ENCODE measurements around the gene TFF1. TPM values are rescaled to one million over a fixed set of nuclear protein-coding genes. Genes with fewer than 3 reads are reported as not detected.

The TFF1 gene
- total RNA-seq, 2 donors from 2014 or later, result not detected

GRCh38 chr21:42390193-42390592 is 23.9 kb upstream of the TFF1 start:
- peaks cover 0 to 5% of the 10 kb centered on the region in 2 donors for H3K9me3 Mint-ChIP-seq
- DNase-seq (ENCODE audit: low spot score in 2 of 2) (no peak), ATAC-seq (no peak)
- peaks cover 19 to 79% of the 10 kb centered on the region in 2 donors for H3K36me3 Mint-ChIP-seq
- H3K27ac Mint-ChIP-seq, result peak overlapping the region in 1 of 2 donors; percentile 35

- peaks cover 0 to 5% of the 10 kb centered on the region in 2 donors for H3K9me3 Mint-ChIP-seq
- no peak overlapping the region for H3K27ac Mint-ChIP-seq
- ATAC-seq, result no peak
- DNase-seq (ENCODE audit: low spot score in 2 of 2), result no peak
- H3K36me3 Mint-ChIP-seq, result peaks cover 19 to 73% of the 10 kb centered on the region in 2 donors
Measured at GRCh38 chr21:42389449-42389835, 23.1 kb upstream of the TFF1 start.

- ATAC-seq, result no peak
Measured at GRCh38 chr21:42388740-42389448, 22.6 kb upstream of the TFF1 start.

GRCh38 chr21:42387843-42388340 is 21.6 kb upstream of the TFF1 start:
- Mint-ChIP-seq H3K9me3 (peaks cover 0 to 5% of the 10 kb centered on the region in 2 donors), H3K36me3 (peaks cover 19 to 73% of the 10 kb centered on the region in 2 donors), H3K27ac (no peak overlapping the region)
- ATAC-seq (no peak), DNase-seq (ENCODE audit: low spot score in 2 of 2) (no peak)

More at GRCh38 chr21:42388740-42389448, 22.6 kb upstream of the TFF1 start:
- no peak for DNase-seq (ENCODE audit: low spot score in 2 of 2)
- peaks cover 0 to 5% of the 10 kb centered on the region in 2 donors for H3K9me3 Mint-ChIP-seq
- H3K36me3 Mint-ChIP-seq, result peaks cover 19 to 76% of the 10 kb centered on the region in 2 donors
- no peak overlapping the region for H3K27ac Mint-ChIP-seq

GRCh38 chr21:42387164-42387563 is 20.8 kb upstream of the TFF1 start:
- ATAC-seq, result no peak
- peaks cover 0 to 6% of the 10 kb centered on the region in 2 donors for H3K9me3 Mint-ChIP-seq
- no peak for DNase-seq (ENCODE audit: low spot score in 2 of 2)
- peaks cover 19 to 75% of the 10 kb centered on the region in 2 donors for H3K36me3 Mint-ChIP-seq
- peak overlapping the region in 1 of 2 donors; percentile 54 for H3K27ac Mint-ChIP-seq

- ATAC-seq, result no peak
- peaks cover 4 to 10% of the 10 kb centered on the region in 2 donors for H3K9me3 Mint-ChIP-seq
- H3K36me3 Mint-ChIP-seq, result peaks cover 19 to 75% of the 10 kb centered on the region in 2 donors
- DNase-seq (ENCODE audit: low spot score in 2 of 2), result no peak
- H3K27ac Mint-ChIP-seq, result no peak overlapping the region
Measured at GRCh38 chr21:42386034-42386591, 19.8 kb upstream of the TFF1 start.

- peaks cover 4 to 10% of the 10 kb centered on the region in 2 donors for H3K9me3 Mint-ChIP-seq
- no peak for DNase-seq (ENCODE audit: low spot score in 2 of 2)
- H3K36me3 Mint-ChIP-seq, result peaks cover 14 to 71% of the 10 kb centered on the region in 2 donors
- ATAC-seq, result no peak
- H3K27ac Mint-ChIP-seq, result no peak overlapping the region
Measured at GRCh38 chr21:42385619-42386018, 19.3 kb upstream of the TFF1 start.

- Mint-ChIP-seq H3K27ac (peak overlapping the region in 1 of 2 donors; percentile 10), H3K9me3 (peaks cover 4 to 10% of the 10 kb centered on the region in 2 donors), H3K36me3 (peaks cover 11 to 67% of the 10 kb centered on the region in 2 donors)
- no peak for DNase-seq (ENCODE audit: low spot score in 2 of 2)
- no peak for ATAC-seq
Measured at GRCh38 chr21:42384989-42385388, 18.7 kb upstream of the TFF1 start.

- DNase-seq (ENCODE audit: low spot score in 2 of 2) (no peak), ATAC-seq (no peak)
- Mint-ChIP-seq H3K27ac (peak overlapping the region in 1 of 2 donors; percentile 14), H3K9me3 (peaks cover 4 to 10% of the 10 kb centered on the region in 2 donors), H3K36me3 (peaks cover 11 to 62% of the 10 kb centered on the region in 2 donors)
Measured at GRCh38 chr21:42384156-42384945, 18.0 kb upstream of the TFF1 start.

GRCh38 chr21:42383331-42383730 is 17.0 kb upstream of the TFF1 start:
- Mint-ChIP-seq H3K27ac (no peak overlapping the region), H3K9me3 (peaks cover 4 to 10% of the 10 kb centered on the region in 2 donors), H3K36me3 (peaks cover 11 to 52% of the 10 kb centered on the region in 2 donors)
- no peak for DNase-seq (ENCODE audit: low spot score in 2 of 2)
- no peak for ATAC-seq

GRCh38 chr21:42382915-42383314 is 16.6 kb upstream of the TFF1 start:
- H3K9me3 Mint-ChIP-seq, result peaks cover 4 to 10% of the 10 kb centered on the region in 2 donors
- no peak for ATAC-seq
- H3K36me3 Mint-ChIP-seq, result peaks cover 11 to 48% of the 10 kb centered on the region in 2 donors
- DNase-seq (ENCODE audit: low spot score in 2 of 2), result no peak
- no peak overlapping the region for H3K27ac Mint-ChIP-seq

- Mint-ChIP-seq H3K27ac (peak overlapping the region in 1 of 2 donors; percentile 30), H3K36me3 (peaks cover 11 to 42% of the 10 kb centered on the region in 2 donors), H3K9me3 (peaks cover 4 to 5% of the 10 kb centered on the region in 2 donors)
- DNase-seq (ENCODE audit: low spot score in 2 of 2) (no peak), ATAC-seq (peak; percentile 55 to 93)
Measured at GRCh38 chr21:42381347-42381984, 15.1 kb upstream of the TFF1 start.

GRCh38 chr21:42379426-42380215 is 13.3 kb upstream of the TFF1 start:
- ATAC-seq (no peak), DNase-seq (ENCODE audit: low spot score in 2 of 2) (no peak)
- H3K27ac Mint-ChIP-seq, result peak overlapping the region in 1 of 2 donors; percentile 68
- H3K36me3 Mint-ChIP-seq, result peaks cover 11 to 33% of the 10 kb centered on the region in 2 donors
- H3K9me3 Mint-ChIP-seq, result peaks cover 4 to 5% of the 10 kb centered on the region in 2 donors

- no peak overlapping the region for H3K27ac Mint-ChIP-seq
- peaks cover 11 to 28% of the 10 kb centered on the region in 2 donors for H3K36me3 Mint-ChIP-seq
- no peak for DNase-seq (ENCODE audit: low spot score in 2 of 2)
- H3K9me3 Mint-ChIP-seq, result peaks cover 4 to 5% of the 10 kb centered on the region in 2 donors
- no peak for ATAC-seq
Measured at GRCh38 chr21:42378418-42378817, 12.1 kb upstream of the TFF1 start.

GRCh38 chr21:42377951-42378340 is 11.6 kb upstream of the TFF1 start:
- H3K27ac Mint-ChIP-seq, result peak overlapping the region in 1 of 2 donors; percentile 71
- ATAC-seq (no peak), DNase-seq (ENCODE audit: low spot score in 2 of 2) (no peak)
- peaks cover 11 to 27% of the 10 kb centered on the region in 2 donors for H3K36me3 Mint-ChIP-seq
- peaks cover 4 to 5% of the 10 kb centered on the region in 2 donors for H3K9me3 Mint-ChIP-seq

Data from activated naive CD4-positive, alpha-beta T cell treated with anti-CD3 and anti-CD28 coated beads, Interleukin-2, amount 50 U/mL, for 72 hours (primary cell).